Panc1 (cell line): ENCODE measurements around the gene DDX20.

Source experiments
- CTCF ChIP-seq: fragments of 450-650 bp; IDR thresholded peaks from 2 replicates; pipeline ENCODE4 v1.5.1; 2017; ENCODE audit warnings: mild to moderate bottlenecking
- TF ChIP-seq, protein P1 (sequence below), 2 experiments: IDR thresholded peaks; 2 replicates each; pipeline ENCODE4 v1.6.1; 2011 to 2012; ENCODE audit warnings: low read depth in 2 of 2, control low read depth in 1 of 2, low read length in 1 of 2, mild to moderate bottlenecking in 1 of 2, moderate library complexity in 1 of 2; ENCODE audit not compliant: insufficient read depth in 1 of 2

- TF ChIP-seq CTCF: no peak
- TF ChIP-seq, protein P1, sequence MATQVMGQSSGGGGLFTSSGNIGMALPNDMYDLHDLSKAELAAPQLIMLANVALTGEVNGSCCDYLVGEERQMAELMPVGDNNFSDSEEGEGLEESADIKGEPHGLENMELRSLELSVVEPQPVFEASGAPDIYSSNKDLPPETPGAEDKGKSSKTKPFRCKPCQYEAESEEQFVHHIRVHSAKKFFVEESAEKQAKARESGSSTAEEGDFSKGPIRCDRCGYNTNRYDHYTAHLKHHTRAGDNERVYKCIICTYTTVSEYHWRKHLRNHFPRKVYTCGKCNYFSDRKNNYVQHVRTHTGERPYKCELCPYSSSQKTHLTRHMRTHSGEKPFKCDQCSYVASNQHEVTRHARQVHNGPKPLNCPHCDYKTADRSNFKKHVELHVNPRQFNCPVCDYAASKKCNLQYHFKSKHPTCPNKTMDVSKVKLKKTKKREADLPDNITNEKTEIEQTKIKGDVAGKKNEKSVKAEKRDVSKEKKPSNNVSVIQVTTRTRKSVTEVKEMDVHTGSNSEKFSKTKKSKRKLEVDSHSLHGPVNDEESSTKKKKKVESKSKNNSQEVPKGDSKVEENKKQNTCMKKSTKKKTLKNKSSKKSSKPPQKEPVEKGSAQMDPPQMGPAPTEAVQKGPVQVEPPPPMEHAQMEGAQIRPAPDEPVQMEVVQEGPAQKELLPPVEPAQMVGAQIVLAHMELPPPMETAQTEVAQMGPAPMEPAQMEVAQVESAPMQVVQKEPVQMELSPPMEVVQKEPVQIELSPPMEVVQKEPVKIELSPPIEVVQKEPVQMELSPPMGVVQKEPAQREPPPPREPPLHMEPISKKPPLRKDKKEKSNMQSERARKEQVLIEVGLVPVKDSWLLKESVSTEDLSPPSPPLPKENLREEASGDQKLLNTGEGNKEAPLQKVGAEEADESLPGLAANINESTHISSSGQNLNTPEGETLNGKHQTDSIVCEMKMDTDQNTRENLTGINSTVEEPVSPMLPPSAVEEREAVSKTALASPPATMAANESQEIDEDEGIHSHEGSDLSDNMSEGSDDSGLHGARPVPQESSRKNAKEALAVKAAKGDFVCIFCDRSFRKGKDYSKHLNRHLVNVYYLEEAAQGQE (IDR thresholded peaks at IDR 0.05; ENCODE audit: insufficient read depth in 1 of 2, low read depth in 2 of 2, low read length in 1 of 2): no peak
Measured at GRCh38 chr1:111732718-111733117, 23.0 kb upstream of the DDX20 start.
